GM18499 (cell line): ENCODE measurements around the gene ZFP36L2.

Experiments used
- ATAC-seq: cut with Tn5 transposase; IDR thresholded peaks from one replicate; pipeline ENCODE4 v1.9.1; 2021; ENCODE audit warnings: moderate number of reproducible peaks; ENCODE audit not compliant: insufficient read depth, unreplicated experiment

The ZFP36L2 gene

DNA sequence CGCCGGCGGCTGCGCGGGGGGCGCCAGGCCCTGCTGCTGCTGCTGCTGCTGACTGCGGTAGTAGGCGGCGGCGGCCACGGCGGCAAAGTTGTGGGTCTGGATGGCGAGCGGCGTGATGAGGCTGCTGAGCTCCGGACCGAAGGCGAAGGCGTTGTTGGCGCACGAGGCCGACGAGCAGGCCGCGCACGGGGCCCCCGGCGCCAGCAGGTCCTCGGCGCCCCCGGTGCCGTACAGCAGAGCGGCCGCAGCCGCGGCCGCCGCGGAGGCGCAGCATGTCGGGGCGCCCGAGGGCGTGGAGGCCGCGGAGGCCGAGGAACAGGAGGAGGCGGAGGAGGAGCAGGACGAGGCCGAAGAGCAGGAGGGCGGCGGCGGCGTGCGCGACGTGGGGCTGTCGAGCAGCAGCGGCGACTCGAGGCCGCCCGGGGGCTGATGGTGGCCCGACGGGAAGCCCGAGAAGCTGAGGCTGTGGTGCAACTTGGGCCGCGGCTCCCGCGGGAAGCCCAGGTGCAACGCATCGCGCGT lies 1.8 kb downstream of the ZFP36L2 start:
- ATAC-seq, result no peak

DNA sequence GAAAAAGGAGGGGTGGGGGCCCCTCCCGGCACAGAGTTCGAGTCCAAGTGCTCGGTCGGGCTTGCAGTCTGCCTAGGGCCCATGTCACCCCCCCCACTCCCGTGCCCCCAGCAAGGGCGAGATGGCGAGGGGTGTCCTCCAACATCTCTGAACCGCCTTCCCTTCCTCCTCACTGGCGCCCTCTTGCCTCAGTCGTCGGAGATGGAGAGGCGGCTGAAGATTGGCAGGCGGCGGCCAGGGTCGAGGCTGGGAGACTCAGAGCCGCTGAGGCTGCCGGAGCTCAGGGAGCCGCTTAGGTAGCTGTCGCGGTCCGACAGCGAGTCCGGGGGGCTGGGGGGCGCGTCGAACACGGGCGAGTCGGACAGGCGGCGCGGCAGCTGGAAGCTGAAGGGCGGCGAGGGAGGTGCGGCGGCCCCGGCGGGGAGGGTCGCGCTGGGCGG lies 2.3 kb downstream of the ZFP36L2 start:
- no peak for ATAC-seq

GRCh38 chr2:43223521-43224001 lies 2.8 kb downstream of the ZFP36L2 start:
- no peak for ATAC-seq

DNA sequence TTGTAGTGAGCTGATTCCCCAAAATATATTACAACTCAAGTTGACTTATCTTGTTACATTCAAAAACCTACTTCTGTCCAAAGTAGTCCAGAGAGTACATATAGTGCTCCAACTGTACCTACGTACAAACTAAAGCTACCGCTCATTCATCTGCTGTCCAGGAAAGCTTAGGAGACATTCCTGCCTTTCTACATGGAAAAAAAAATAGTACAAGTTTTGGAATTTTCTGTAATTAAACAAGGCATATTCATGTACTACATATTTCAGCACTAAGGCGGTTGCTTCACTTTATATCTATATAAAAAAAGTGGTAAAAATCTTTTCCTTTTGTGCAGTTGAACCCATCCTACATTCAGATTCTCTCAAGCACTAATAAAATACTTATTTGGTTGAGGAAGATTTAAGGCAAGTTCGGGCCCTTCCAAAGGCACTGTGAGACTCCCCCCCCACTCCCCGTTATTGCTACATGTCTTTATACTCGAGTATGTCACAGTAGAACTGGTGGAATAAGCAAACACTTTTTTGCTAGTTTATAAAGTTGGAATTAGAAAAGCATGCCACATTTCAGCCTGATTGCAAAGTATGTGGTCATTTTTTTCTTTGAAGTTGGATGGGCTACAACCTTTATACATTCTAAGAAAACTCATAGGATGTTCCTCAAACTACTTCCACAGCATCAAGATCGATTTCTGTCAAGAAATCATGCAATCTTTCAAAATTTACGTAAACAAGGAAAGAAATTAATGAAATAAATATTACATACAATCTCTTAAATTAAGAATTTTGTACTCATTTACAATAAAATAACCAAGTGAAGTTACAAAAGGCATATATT lies 3.7 kb downstream of the ZFP36L2 start:
- ATAC-seq, result no peak

DNA sequence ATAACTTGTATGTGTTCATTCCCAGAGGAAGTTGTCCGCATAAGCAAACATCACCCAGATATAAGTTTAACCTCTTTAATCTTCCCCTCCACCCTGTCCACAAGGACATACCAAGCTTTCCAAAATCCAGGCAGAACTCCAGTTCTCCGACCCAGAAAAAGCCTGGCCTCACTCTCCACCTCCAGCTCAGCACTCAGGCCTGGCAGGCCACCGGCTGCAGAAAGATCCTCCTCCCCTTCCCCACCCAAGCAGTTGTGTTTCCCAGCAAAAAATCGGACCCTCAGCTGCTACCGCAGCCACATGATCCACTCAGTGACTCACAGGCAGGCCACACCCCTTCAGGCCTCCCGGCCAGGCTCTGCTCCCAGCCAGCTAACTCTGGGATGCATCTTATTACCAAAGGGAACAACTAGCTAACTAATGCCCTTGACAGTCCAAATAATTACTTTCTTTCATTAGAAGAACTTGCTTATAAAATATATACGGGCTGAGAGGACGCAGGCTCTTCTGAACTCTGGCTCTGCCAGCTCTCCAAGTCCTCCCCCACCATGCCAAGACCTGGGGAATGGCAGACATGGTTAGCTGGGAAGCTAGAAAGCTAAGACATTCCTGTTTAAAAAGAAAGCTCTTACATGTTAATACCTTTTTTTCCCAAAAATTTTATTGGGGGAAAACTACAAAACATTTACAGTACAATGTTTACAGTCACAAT lies 4.5 kb downstream of the ZFP36L2 start:
- no peak for ATAC-seq

DNA sequence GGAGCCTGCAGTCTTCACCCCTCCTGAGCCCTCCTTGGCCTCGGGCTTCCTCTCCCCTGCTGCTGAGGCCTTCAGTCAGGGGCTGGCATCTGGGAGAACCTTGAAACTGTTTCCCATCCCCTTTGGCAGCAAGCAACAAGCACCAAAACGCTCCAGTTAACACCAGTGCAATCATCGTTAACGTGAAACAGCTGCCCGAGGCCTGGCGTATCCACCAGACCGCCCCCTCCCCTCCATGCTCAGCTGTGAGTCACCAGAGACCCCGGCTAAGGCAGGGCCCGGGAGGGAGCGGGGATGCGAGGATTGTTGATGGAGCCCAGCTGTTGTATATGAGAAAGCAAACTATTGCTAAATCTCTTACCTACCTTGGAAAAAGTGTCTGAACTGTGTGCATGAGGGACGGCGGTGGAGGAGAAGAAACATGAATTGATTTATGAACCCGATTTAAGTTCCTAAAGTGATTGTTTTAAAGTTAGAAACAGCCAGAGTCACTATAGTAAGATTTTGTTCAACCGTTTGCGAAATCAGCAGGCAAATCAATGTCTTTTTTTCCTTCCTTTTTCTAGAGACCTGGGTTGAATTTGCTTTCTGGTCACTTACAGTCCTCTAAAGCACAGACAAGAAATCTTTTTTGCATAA lies 5.2 kb downstream of the ZFP36L2 start:
- no peak for ATAC-seq

DNA sequence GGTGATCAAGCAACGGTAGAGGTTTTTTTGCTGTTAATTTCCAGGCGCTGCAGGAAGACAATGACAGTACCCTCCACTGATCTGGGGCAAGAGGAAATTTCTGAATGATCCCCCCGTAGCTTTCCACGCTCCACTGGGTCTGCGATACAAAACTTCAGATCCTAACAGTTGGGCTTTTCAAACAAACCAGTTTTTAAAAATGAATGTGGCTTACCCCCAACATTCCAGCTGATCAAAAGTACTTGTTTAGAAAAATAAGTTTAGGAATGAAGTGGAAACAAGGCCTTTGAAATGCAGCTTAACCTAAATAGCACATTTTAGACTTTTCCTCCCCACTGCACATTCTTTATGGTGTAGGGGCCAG lies 5.7 kb downstream of the ZFP36L2 start:
- ATAC-seq, result no peak

DNA sequence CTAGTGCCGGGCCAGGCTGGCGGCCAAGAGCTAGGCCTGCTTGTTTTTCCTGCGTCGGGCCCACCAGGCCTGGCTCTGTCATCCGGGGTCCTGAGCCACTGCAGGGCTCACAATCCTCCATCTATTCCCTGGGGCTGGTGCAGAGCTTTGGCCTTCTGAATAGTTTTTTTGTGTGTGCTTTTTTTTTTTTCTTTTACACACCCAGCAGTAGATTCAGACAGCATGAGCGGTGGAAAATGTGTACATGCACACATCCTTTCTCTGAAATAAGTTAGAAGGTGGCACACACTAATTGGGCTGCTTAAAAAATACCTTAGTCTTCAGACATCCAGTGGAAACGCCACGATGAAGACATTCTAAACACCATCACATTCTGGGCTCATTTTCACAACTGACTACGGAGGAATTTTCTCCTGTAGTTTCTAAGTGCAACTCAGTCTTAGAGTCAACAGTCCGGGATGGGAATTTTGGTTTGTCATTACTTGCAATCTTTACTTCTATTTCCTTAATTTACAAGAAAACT lies 6.1 kb downstream of the ZFP36L2 start:
- no peak for ATAC-seq

- ATAC-seq, result no peak
These were observed 6.8 kb downstream of the ZFP36L2 start for GRCh38 chr2:43219383-43220228.

DNA sequence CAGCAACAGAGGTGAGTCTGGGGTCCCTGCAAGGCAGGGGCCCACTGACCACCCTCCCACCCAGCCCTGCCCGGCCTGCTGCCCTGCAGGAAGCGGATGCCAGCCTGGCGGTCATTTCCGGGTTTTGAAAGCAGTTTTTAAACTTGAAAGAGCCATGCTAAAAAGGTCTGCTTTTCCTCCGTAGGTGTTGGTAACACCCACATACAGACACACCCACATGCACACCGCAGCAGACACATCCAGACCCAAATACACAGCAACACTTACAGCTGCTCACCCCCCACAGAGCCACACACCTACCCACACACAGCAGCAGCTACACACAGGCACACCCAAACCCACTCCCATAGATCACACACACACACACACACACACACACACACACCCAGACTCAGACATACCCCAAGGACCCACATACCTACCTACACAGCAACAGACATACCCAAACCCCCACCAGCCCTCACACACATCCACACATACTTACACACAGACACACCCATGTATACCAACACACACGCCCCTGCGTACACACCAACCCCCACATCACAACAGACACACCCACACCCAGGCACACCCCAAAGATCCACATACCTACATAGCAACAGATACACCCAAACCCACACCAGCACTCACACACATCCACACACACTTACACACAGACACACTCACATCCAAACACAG lies 7.6 kb downstream of the ZFP36L2 start:
- ATAC-seq, result no peak

DNA sequence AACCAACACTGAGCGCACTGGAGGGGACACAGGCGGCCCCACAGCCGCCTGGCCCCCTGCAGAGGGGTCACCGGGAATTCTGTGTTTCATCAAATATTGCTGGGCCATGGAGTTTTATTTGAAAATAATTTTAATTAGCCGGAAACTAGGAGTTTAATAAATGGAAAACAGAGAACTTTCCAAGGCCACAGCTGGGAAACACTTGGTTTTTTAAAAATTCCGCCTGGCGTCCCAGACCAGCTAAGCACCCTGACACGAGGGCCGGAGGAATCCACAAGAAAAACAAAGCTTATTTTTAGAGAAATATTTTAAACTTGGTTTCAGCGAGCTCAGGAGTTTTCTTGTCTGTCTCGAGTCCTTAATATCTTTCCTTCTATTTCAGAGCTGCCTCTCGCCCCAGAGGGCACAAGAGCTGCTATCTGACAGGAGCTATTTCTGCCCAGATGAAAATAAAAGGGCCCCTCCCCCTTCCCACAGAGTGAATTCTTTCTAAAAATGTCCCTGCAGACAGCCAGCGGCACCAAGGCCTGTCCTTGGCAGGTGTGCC lies 8.2 kb downstream of the ZFP36L2 start:
- ATAC-seq, result no peak

DNA sequence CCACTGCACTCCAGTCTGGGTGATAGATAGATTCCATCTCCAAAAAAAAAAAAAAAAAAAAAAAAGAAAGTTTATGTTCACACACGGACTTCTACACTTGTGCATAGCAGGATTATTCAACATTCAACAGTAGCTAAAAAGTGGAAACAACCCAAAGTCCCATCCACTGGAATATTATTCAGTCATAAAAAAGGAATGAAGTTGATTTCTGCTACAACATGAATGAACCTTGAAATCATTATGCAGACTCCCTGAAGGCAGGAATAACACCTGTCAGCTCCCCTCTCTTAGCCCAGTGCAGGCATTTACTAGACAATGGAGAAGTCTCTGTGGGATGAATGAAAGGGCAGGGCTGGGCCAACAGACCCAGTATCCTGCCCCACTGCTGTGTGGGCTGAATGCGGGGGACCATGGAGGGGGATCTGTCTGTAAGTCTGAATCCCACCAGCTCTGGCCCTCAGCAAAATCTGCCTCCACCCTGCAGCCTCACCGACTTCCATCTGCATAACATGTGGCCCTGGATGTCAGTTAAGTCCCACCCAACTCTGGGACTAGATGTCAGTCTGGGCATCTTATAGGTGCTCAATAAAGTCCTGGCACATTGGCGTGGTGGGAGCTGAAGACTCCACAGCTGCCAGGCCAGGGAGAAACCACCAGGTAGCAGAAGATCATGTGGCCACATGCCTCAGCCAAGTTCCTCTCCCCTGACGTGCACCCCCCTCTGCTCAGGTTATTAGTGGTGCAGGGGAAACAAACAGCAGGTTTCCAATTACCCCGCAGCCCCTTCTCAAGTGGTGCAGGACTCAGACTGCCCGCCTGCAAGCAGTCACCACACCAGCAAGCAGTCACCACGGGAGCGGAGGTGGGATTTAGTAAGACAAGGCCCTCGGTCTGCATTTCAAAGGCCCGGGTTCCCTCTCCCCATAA lies 8.9 kb downstream of the ZFP36L2 start:
- ATAC-seq, result no peak

DNA sequence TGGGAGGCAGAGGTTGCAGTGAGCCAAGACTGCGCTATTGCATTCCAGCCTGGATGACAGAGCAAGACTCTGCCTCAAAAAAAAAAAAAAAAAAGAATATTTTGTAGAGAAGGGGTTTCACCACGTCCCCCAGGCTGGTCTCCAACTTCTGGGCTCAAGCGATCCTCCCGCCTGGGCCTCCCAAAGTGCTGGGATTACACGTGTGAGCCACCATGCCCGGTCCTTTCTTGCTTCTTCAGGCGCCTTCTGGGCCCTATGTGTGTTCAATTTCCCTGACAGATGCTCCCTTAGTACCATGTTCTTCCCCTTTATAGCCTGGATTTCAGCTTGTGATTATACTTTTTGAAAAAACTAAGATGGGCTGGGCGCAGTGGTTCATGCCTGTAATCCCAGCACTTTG lies 9.8 kb downstream of the ZFP36L2 start:
- ATAC-seq, result no peak

DNA sequence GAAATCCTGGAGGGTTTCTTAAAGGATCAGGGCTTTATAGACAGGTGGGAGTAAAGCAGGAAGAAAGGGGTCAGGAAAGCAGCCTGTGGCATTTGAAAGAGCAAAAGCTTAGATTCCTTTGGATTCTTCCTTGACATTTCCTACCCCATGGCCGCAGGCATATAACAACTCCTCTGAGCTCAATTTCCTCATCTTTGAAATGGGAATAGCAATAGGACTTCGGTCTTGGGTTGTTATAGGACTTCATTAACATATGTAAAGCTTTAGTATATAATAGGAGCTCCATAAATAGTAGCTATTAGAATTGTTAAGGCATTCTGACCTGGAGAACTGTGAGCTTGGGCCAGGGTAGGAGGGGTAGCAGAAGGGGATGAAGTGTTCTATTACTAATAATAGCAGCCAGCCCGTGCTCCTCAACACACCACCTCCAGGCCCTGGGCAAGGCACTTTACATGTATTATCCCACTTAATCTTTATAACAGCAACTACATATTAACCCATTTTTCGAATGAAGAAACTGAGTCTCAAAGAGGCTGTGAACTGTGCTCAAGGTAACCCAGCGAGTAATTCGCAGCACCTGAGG lies 10.6 kb downstream of the ZFP36L2 start:
- no peak for ATAC-seq

DNA sequence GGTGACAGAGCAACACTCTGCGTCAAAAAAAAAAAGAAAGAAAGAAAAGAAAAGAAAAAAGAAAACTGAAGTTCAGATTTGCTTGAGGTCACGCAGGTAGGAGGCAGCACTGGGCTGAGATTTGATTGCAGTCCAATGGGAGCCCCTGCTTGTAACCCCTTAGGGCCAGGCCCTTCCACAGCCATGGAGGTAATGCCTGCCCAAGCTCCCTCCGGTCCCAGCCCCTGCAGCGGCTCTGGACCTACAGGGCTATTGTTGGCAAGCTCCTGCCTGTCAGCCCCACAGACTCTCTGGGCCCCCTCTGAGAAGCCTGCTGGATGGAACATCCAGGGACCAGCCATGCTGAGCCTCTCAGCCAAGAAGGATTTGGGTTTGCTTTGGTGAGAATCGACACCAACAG lies 12.2 kb downstream of the ZFP36L2 start:
- no peak for ATAC-seq

GRCh38 chr2:43212931-43213330 lies 13.5 kb downstream of the ZFP36L2 start:
- ATAC-seq, result no peak

- no peak for ATAC-seq
These were observed 14.1 kb downstream of the ZFP36L2 start for GRCh38 chr2:43212216-43212835.
